GM12892 (cell line): ENCODE results near the gene SLIT3.
"Not testable (repeated sequence)": the region's sequence is repeated elsewhere in the genome, so short reads cannot be mapped to it uniquely, and the experiment has no call there.

Experiments
- DNase-seq: peaks from one replicate; pipeline ENCODE4 v3.0.0; 2011; ENCODE audit not compliant: insufficient read length
- FAIRE-seq: peaks from 2 replicates; lab custom pipeline; 2011; peaks lifted over from hg19 to GRCh38; lab: Jason Lieb, UNC
- POLR2A ChIP-seq: IDR thresholded peaks from 2 replicates; pipeline ENCODE4 v1.6.1; 2011; ENCODE audit warnings: low read depth, low read length, control low read depth
- POLR2AphosphoS5 ChIP-seq: IDR thresholded peaks from 2 replicates; pipeline ENCODE4 v1.6.1; 2011; ENCODE audit warnings: low read depth, low read length, control low read depth
- TAF1 ChIP-seq: IDR thresholded peaks from 2 replicates; pipeline ENCODE4 v1.6.1; 2011; ENCODE audit warnings: low read depth, mild to moderate bottlenecking, control low read depth, low read length, borderline replicate concordance

Gene SLIT3

DNA sequence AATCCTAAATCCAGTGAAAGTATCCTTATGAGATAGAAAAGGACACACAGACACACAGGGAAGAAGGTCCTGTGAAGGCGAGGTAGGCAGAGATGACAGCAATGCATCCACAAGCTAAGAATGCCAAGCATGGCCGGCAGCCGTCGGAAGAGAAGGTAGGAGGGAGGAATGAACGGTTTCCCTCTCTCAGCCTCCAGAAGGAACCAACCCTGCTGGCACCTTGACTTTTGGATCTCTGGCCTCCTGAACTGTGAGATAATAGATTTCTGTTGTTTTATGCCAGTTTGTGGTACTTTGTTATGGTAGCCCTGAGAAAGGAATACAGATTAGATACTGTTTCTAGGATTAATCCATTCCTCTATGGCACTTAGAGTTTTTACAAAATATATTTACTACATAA is 645.6 kb downstream of the SLIT3 start:
- no peak for TF ChIP-seq POLR2AphosphoS5
- no peak for DNase-seq
- no peak for FAIRE-seq

DNA sequence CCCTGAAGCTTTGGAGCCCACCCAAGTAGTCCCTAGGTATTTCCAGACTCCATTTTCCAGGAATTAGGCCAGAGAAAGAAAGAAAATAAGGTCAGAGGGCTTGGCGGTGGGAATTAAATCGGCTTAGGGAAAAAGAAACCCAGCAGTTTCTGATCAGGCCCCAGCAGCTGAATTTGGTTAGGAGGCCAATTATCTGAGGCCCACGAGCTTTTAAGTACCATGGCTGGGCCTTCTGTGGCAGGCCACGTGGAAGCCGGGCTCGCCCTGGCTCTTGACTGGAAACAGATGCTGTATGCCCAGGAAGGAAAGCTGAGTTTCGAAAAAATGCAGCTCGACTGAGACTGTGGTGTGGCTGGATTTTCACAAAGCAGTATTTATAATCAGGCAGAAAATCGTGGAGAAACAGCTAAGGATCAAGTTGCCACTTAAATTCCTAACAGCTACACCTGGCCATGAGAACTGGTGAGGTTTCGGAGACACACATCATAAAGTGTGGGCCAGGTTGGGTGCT is 646.7 kb downstream of the SLIT3 start:
- DNase-seq (no peak), FAIRE-seq (no peak)
- TF ChIP-seq POLR2A (no peak), POLR2AphosphoS5 (no peak), TAF1 (no peak)

DNA sequence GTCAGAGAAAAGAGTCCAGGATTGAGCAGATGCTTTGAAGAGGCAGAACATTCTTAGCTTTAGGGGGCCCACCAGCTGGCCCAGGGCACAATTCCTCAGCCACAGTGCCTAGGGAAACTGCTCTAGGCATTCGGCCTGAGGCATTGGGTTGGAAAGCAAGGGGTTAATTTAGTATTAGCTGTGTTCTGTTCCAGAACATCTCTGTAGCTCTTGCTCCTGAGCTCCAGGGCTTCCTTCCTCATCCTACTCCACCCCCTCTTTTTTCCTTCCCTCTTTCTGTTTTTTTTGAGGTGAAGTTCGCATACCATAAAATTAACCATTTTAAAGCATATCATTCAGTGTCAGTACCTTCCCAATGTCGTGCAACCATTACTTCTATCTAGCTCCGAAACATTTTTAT is 647.3 kb downstream of the SLIT3 start:
- FAIRE-seq = no peak

DNA sequence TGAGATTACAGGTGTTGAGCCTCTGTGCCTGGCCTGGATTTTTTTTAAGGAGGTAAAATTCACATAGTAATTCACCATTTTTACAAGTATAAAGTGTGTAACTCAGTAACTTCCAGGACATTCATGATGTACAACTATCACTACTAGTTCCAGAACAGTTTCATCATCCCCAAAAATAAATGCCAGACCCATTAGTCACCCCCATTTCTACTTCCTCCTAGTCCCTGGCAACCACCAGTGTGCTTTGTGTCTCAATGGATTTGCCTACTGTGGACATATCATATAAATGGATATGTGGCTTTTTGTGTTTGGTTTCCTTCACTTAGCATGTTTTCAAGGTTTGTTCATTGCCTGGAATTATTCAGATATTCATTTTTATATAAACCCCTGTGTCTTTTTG is 649.3 kb downstream of the SLIT3 start:
- FAIRE-seq (no peak), DNase-seq (no peak)
- TF ChIP-seq POLR2AphosphoS5 (no peak), POLR2A (no peak), TAF1 (no peak)

More for the DNA sequence above, 647.3 kb downstream of the SLIT3 start:
- no peak for DNase-seq
- TF ChIP-seq POLR2A = no peak
- TF ChIP-seq TAF1 = no peak
- no peak for TF ChIP-seq POLR2AphosphoS5

DNA sequence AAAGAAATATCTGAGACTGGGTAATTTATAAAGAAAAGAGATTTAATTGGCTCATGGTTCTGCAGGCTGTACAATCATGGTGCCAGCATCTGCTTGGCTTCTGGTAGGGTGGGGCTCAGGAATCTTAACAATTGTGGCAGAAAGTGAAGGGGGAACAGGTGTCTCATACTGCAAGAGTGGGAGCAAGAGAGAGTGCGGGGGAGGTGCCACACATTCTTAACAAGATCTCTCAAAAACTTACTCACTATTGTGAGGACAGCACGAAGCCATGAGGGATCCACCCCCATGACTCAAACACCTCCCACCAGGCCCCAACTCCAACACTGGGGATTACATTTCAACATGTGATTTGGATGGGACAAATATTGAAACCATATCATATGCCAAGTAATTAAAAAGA is 651.6 kb downstream of the SLIT3 start:
- DNase-seq (no peak), FAIRE-seq (no peak)
- TF ChIP-seq POLR2AphosphoS5 (no peak), TAF1 (no peak), POLR2A (no peak)

DNA sequence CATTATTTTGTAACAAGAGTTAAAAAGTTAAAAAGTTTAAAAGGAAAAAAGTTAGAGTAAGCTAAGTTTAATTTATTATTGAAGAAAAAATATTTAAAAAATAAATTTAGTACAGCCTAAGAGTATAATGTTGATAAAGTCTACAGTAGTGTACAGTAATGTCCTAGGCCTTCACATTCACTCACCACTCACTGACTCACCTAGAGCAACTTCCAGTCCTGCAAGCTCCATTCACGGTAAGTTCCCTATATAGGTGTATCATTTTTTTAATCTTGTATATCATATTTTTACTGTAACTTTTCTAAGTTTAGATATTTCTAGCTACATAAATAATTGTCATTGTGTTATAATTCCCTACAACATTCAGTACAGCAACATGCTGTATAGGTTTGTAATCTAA is 652.4 kb downstream of the SLIT3 start:
- FAIRE-seq = no peak
- no peak for TF ChIP-seq POLR2A
- no peak for TF ChIP-seq POLR2AphosphoS5
- no peak for TF ChIP-seq TAF1
- DNase-seq = no peak

DNA sequence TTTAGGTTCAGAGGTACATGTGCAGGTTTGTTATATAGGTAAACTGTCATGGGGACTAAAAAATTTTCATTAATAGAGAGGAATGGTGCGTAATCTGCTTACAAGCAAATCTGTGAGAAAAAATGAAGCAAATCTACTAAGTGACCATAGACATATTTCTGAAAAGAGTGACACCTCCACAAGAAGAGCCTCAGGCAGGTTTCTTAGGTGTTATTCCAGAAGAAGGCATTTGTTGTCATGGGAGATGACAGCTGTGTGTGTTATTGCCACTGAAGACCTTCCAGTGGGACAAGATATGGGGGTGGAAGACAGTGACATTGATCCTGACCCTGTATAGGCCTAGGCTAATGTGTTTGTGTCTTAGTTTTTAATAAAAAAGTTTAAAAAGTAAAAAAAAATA is 652.9 kb downstream of the SLIT3 start:
- no peak for FAIRE-seq
- TF ChIP-seq POLR2AphosphoS5 = no peak
- no peak for TF ChIP-seq TAF1
- TF ChIP-seq POLR2A = no peak
- DNase-seq = no peak

DNA sequence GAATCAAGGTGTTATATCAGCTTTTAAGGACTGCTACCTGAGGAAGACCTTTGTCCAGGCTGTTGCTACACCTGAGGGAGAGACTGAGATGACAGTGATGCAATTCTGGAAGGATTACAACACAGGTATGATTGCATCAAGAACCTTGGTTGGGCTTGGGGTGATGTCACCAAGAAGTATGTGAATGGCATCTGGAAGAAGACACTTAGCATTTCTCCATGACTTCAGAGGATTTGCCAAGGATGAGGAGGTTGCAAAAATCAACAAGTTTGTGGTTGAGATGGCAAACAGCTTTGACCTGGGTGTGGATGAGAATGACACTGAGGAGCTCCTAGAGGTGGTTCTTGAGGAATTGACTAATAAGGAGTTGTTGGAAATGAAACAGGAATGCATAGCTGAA is 653.9 kb downstream of the SLIT3 start:
- FAIRE-seq (no peak), DNase-seq (no peak)
- TF ChIP-seq TAF1 (no peak), POLR2AphosphoS5 (no peak), POLR2A (no peak)

DNA sequence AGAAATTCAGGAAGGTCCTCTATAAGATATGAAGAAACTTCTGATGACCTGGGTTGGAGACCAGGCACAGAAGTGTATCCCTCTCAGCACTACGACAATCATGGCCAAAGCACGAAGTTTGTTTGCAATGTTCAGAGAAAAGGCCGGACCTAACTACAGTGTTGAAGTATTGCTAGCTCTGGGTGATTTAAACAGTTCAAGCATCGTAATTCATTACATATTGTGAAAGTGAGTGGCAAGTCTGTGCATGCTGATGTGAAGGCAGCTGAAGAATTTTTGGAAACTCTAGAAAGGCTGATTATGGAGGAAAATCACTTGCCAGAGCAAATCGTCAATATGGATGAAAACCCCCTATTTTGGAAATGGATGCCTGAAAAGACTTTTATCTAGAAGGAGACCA is 654.6 kb downstream of the SLIT3 start:
- no peak for FAIRE-seq
- DNase-seq = no peak
- no peak for TF ChIP-seq TAF1
- TF ChIP-seq POLR2A = no peak
- TF ChIP-seq POLR2AphosphoS5 = no peak

DNA sequence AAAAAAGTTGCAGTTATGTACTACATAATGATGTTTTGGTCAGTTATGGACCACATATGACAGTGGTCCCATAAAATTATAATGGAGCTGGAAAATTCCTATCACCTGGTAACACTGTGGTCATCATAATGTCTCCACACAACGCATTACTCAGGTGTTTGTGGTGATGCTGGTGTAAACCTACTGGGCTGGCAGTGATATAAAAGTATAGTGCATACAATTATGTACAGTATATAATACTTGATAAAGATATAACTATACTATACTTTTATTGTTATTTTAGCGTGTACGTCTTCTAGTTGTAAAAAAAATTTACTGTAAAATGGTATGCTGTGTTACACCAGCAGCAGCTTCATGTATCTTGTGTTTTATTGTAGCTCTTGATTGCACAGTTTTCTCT is 655.7 kb downstream of the SLIT3 start:
- no peak for TF ChIP-seq POLR2AphosphoS5
- no peak for TF ChIP-seq POLR2A
- no peak for TF ChIP-seq TAF1
- no peak for FAIRE-seq
- no peak for DNase-seq

DNA sequence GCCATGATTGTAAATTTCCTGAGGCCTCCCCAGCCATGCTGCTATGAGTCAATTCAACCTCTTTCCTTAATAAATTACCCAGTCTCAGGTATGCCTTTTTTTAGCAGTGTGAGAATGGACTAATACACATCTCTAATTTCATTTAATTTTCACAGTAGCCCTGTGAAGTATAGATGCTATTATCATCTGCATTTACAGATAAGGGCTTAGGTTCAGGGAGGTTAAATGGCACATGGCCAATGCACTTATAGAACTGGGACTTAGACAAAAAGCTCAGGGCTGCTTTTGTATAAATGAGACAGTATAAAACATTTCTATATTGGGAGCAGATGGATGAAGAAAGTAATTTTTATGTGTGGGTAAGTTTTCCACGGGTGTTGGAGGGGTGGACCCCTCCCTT is 658.9 kb downstream of the SLIT3 start:
- FAIRE-seq = no peak
- TF ChIP-seq POLR2AphosphoS5 = no peak
- TF ChIP-seq TAF1 = no peak
- no peak for TF ChIP-seq POLR2A
- DNase-seq = no peak

DNA sequence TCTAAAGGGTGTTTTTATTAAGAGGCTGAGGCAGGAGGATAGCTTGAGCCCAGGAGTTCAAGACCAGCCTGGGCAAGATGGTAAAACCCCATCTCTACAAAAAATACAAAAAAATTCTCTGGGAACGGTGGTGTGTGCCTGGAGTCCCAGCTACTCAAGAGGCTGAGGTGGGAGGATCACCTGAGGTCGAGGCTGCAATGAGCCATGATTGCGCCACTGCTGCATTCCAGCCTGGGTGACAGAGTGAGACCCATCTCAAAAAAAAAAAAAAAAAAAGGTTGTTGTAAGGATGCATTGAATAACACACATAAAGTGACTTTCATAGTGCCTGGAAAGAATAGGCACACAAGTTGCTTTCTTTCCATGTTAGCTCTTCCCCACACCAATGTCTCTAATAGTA is 662.1 kb downstream of the SLIT3 start:
- not testable (repeated sequence) for FAIRE-seq, DNase-seq

DNA sequence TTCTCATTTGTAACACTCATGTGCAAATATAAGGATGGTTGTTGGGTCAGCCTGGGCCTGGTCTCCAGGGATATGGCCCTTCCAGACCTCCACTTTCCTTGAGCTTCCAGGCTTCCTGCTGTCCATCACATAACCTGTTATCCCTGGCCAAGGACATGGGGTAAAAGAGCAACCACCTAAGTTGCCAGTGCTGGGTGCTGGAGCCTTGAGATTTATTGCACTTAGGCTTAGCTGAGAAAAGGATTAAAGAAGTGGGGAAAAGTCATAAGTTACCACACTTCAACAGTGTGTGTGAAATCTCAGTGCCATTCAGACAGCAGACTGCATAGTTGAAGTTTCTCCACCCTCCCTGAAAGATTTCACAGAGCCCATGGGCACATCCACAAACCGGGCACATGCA is 663.1 kb downstream of the SLIT3 start:
- no peak for FAIRE-seq
- TF ChIP-seq POLR2A (no peak), POLR2AphosphoS5 (no peak), TAF1 (no peak)
- no peak for DNase-seq
